Posterior vena cava (tissue), 2 donors: ENCODE data around the gene TACC2. TPM values are rescaled to one million over a fixed set of nuclear protein-coding genes. Genes with fewer than 3 reads are reported as not detected.

Experiments
- DNase-seq: peaks from one replicate; pipeline ENCODE4 v3.0.0-alpha.2; 2020; ENCODE audit warnings: low spot score
- intact Hi-C, 2 donors: fragments of 100-400 bp; cut with DNase I; formaldehyde crosslinking; loops; one replicate each; pipeline versions ENCODE4 v1.14.1 to v1.14.2; 2022 to 2023
- total RNA-seq, 2 donors: library from RNA; stranded (reverse); fragmentation: NEBNext Ultra II Directional; extraction: Animal tissue kit (Norgen Biotek cat#: 25700); gene quantifications; one replicate each; pipeline ENCODE4 v1.2.1, GENCODE V29; 2021
- donor health status: DM: yes; HTN: yes; CAD: no.
- donor health status: DM: yes; HTN: yes; CAD: no.

Gene TACC2
- total RNA-seq, 2 donors from 2014 or later: 54.6 to 75.8 TPM

DNA sequence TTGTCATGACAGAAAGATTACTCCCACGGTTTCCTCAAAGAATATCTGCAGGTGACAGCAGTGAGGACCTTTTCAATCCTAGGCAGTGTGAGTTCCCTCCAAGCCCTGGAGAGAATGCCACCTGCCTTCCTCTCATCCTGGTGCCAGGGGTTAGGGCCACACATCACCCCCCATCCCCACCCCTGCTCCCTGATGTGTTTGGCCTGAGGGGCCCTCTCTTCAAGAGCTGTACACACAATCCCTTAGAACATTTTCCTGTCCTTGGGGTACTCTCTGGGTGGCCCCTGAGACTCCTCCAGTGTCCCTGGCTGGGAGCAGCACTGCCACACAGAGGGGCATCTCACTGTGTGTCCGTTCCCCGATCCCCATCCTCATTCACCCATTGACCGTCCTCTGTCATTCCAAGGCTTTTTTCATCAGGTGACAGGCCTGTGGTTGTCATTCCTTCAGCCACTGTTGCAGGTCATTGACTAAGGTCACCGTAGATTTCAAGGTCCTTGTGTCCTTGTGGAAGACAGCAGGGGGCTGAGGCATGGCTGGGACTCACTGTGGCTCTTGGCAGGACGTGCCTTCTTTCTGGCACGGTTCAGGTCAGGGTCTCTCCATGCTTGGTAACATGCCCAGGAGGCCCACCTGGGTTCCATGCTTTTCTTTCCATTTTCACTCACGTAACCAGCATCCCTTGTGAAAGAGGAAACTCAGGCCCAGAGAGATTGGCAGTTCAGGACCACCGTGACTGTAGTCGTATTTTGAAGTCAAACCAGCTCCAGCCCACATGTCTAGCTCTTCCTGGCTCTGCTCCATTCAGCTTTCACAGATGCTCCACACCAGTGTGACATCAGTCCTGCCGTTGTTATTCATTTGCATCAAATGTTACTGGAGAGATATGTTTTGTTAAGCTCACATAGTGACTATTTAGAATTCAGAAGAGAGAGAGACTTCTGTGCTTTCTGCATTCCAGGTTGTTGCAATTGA lies 255.3 kb downstream of the TACC2 start:
- intact Hi-C loops: no loop called here
- DNase-seq: peak; percentile 53

DNA sequence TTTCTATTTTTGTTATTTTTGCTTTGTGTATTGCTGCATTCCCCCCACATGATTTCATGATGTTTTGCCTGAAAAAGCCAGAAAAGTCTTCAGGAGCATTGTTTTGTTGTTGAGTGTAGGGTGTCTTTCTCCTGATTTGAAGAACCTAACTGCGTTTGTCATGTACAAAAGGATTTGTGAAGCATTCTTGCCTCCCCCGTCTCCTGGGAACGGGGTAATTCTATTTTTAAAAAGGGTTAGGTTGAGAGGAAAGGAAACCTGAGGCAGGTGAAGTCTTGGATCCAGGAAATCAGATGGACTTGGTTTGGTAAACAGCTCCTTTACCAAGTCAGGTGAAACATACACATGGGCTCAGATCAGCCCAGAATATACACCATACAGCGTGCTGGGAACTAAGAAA lies 256.2 kb downstream of the TACC2 start:
- intact Hi-C loops: no loop called here

DNA sequence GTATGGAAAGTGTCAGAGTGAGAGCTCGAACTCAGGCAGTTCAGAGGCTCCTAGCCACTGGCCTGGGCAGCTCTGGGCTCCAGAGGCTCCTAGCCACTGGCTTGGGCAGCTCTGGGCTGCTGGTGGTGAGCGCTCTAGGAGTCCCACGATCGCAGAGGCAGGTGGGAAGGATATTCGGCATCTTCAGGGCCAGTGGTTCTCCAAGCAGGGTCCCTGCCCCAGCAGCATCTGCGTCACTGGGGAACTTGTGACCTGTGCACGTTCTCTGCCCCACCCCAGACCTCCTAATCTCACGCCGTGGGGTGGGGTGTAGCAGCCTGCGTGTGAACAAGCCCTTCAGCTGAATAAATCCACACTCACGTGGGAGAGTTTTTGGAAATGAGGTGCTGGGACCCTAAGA lies 256.9 kb downstream of the TACC2 start:
- peak; percentile 68 for DNase-seq
- intact Hi-C loops: no loop called here

More for the DNA sequence above, 256.2 kb downstream of the TACC2 start:
- no peak for DNase-seq

DNA sequence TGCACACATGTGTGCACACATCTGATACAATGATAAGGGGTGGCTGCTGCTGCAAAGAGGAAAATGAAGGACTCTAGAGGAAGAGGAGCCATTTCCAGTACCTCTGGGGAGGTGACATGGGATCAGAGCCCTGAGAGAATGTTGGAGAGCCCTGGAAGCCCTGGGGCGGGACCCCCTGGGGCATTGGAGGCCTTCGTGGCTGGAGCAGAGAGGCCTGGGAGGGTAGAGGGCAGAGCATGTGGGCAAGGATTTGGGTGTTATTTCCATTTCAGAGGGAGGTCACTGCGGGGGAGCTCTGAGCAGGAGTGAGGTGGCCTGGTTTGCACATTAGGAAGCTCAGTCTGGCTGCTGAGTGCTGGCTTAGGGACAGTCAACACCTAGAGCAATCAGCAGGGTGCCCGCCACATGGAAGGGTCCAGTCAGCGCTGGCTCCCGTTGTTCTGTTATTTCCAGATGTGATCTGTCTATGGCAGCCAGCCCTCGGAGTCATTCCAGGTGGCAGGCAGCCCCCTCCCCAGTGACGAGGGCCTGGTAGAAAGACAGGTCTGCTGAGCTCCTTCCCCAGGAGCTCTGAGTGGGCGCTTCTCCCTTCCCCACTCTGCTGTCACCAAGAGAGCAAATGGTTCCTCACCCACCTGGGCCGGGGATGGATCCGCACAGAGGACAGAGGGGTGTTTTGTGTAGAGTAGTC lies 258.0 kb downstream of the TACC2 start:
- intact Hi-C loops: no loop called here
- DNase-seq: peak; percentile 69

DNA sequence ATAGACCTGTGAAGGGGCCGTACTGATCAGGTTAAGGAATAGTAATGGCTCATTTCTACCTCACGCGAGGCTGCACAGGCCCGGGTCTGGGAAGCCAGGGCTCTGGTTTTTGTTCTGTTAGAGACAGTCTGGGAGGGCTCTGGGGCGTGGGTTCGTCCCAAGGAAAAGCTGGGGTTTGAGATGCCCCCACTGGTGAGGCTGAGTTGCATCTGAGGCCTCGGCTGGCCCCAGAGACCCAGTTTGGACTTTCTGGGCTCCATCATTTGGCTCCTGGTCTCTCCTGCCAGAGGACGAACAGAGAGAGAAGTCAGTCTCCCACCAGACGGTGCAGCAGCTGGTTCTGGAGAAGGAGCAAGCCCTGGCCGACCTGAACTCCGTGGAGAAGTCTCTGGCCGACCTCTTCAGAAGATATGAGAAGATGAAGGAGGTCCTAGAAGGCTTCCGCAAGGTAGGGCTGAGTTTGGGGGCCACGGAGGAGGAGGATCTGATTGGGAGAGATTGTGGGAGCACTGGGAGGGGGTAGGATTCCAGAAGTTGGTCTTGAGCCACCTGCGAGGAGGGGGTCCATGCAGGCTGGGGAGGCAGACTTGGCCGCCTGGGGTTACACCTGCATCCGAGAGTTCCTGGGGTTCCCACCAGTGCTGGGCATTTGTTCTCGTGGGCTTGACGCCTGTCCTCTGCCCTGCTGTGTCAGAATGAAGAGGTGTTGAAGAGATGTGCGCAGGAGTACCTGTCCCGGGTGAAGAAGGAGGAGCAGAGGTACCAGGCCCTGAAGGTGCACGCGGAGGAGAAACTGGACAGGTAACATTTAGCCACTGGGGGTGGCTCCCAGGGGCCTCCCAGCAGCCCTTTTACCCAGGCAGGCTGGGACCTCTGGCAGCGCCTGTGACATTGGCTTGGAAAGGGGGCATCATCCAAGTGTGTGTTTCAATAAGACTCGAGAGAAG lies 259.7 kb downstream of the TACC2 start:
- peak; percentile 67 for DNase-seq
- intact Hi-C loops: no loop called here

DNA sequence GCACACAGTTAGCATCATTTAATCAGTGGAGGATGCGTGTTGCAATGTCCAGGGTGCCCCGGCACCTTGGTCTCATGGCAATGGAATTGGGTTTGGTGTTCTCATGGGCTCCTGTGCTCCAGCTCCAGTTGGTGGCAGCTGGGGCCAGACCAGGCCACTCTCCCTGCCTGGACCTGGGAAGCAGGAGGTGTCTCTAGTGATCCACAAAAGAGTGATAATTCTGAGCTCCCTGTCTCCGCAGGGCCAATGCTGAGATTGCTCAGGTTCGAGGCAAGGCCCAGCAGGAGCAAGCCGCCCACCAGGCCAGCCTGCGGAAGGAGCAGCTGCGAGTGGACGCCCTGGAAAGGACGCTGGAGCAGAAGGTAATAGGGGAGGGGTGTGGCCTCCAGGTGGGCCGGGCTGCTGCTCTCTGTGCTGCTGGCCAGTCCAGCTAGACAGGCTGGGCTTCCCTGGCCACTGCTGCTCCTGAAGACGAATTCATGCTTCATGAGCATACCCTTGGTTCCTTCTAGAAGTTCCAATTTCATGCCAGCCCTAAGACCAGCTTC lies 260.4 kb downstream of the TACC2 start:
- DNase-seq: peak; percentile 54
- intact Hi-C loops: no loop called here

DNA sequence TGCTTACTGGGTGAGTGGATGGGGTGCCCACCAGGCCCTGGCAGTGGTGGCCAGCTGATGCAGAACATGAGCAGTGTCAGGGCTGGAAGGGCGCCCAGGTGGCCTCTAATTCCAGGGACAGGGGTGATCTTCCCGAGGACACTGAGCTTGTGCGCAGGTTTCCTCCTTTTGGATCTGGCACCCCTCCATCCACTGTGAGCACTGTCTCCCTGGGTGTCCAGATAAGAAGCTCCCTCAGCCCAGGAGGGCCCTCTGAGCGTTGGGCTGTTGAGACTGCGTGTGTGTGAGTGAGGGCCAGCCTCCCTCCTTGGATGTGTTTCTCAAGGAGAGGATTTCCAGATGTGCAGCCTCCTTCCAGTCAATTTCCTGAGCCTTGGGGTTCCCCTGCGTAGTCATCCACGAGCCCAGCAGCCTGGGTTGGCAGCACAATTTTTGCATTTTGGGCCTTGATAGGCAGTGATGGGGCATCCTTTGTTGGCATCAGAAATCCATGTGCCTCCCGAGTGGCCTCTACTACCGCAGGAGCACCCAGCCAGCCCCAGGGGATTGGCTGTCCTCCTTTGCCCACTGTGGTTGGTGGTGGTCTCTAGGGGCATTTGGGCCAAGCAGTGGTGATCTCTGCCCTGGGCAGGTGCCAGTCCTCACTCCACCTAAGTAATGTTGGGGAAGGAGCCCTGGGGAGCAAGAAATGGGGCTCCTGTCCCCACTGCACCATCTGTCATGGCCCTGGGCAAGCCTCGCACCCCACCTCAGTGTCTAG lies 261.2 kb downstream of the TACC2 start:
- intact Hi-C loops: no loop called here
- DNase-seq: peak; percentile 53

DNA sequence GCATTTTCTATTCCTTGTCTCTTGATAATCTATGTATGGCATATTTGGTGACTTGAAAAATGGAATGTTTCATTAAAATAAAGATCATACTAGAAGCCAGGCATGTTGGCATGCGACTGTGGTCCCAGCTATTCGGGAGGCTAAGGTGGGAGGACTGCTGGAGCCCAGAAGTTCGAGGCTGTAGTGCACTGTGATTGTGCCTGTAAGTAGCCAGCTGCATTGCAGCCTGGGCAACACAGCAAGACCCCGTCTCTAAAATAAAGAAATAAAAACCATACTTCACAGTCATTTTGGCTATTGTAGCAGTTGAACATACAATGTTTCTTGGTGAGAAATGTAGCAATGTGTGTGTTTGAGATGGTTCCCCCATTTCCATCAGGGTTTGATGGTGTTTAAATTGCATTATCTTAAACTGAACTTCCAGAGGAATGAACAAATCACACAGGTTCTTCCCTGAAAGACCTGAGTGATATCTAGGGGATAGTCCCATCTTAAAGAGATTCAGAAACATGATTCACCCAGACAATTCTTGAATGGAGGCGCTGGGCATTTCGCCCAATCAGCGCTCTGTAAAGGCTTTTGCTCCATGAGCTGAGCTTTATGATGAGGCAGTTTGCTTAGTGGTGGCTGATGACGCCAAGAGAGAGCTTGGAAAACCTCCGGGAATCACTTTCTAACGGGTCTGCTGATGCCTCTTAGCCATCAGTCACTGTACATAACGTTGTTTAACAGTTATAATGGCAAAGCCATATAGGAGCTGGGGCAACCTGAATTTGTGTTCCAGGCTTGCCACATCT lies 262.7 kb downstream of the TACC2 start:
- intact Hi-C loops: no loop called here
- DNase-seq: peak; percentile 20

DNA sequence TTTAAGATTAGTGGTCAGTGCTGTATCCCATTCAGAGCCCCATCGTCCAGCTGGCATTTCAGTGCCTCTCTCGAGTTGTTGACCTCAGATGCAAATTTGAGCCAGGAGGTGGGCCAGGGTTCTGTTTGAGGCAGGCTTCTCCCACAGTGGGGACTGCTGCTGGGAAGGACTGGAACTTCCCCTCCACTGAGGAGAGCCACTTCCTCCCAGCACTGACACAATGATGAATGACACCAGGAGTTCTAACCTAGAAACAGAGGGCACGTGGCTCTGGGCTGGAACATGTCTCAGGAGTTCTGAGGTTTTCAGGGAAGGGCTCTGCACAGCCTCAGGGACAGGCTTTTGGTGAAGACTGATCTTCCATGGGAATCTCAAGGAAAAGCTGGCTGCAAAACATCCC lies 263.8 kb downstream of the TACC2 start:
- DNase-seq: no peak
- intact Hi-C loops: no loop called here

DNA sequence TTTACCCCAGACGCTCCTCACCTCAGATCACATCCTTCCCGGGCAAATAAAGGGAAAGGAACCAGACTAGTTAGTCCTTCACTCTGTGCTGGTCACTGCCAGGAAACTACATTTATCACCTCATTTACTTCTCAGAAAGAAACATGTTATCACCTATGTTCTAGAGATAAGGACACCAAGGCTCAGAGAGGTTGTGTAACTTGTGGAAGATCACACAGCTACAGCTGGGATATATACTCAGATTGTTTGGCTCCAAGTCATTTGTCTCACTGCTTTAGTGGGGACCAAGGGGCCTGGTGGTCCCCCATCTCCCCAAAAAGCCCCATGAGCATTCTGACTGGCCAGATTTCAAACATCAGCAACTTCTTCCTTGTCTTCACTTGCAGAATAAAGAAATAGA lies 264.6 kb downstream of the TACC2 start:
- DNase-seq: no peak
- intact Hi-C loops: no loop called here

DNA sequence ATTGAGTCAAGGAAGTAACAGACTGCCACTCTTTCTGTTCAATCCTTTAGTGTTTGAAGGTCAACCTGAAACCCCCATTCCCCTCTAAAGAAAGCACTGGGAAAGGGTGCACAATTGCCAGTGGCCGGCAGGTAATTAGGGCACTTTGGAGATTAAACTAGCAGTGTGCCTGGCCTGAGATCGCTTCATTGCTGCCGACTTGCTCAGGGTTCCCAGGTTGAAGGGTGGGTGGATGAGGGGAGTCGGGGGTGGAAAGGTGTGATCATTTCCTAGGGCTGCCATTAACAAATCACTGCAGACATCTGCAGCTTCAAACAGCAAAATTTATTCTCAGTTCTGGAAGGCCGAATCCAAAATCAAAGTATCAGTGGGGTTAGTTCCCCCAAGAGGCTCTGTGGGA lies 265.9 kb downstream of the TACC2 start:
- no peak for DNase-seq
- intact Hi-C loops: no loop called here

DNA sequence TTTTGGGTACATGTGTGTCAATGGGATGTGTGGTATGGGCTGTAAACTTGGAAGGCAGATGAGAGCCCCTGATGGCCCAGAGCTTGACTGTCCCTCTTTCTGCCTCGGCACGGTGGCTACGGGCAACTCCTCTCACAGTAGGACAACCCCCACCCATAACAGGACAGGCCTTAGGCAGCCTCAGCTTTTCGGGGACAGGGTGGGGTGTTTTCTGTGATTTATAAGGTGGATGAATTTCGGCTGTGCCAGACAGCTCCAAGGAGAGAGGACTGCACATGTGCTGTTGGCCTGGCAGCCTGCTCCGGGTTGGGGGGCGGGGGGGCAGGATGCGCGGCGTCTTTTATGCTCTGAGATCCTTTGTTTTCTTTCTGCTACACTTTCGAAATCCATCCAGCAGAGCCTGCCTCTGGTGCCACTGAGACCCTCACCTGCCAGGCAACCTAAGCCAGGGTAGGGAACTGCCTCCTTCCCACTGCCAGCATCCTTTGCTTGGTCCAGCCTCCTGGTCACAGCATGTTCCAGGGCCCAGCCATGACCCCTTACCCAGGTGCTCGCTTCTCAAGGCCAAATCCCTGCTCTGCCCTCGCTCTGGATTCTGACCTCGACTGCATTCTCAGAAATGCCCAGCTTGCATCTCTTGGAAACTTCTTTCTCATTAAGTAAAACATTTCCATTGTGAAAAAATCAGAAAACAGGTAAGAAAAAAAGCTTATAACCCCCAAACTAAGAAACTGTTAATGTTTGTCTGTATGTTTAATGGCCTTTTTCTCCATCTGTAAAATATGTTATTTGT lies 266.7 kb downstream of the TACC2 start:
- intact Hi-C loops: no loop called here
- no peak for DNase-seq

DNA sequence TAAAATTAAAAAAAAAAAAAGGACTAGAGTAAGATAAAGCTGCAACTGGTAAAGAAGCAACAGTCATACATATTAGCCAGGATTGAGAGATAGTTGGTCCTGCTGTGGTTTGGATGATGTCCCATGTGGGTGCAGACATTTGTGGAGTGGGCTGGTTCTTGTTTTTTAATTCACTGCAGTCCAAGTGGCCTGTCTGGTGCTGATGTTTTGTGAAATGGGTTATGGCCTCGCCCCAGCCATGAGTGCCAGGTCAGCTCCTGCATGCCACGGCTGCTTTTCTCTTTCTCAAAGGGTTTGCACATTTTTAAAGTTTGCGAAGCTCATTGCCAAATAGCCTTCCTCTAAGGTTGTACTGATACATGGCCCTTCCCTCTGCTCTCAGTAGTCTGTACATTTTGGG lies 268.1 kb downstream of the TACC2 start:
- intact Hi-C loops: no loop called here
- no peak for DNase-seq

DNA sequence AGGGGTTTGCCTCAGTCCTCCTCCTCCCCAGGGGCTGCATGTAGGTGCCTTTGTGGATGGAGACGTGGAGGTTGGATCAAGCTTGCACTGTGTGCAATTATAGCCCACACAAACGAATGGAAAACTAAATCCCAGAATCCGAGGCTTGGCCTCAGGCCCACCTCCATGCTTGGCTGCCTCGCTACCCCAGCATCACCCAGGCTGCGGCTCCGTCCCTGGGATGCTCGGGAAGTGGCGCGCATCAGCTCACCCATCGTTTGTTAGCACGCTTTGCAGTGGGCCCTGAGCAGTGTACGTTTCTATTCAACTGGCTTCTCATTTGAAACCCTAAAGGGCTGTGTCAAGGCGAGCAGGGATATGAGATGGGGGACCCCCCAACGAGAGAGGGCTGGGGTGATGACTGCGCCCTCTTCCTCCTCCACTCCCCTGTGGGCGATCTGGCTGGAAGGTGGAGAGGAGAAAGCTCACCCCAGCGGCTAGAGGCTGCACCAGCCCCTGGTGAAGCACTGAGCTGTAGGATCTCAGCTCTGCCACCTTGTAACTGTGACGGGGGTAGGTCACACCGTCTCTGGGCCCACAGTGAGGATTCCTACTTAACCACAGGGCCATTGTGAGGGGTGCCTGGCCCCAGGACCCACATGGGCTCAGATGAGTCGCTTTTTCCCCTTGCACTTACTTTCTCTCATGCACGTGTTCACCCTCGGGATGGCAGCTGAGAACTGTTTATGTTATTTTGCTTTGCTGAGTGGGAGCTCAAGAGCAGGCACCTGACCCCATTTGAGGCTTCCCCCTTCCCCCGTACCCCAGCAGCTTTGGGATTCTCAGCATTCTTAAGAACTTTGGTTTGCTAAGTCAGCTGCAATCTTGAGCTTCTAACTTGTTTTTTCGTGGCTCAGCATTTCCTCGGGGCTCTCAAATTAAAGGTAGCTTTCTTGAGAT lies 269.4 kb downstream of the TACC2 start:
- DNase-seq: peak; percentile 68
- intact Hi-C loops: no loop called here

DNA sequence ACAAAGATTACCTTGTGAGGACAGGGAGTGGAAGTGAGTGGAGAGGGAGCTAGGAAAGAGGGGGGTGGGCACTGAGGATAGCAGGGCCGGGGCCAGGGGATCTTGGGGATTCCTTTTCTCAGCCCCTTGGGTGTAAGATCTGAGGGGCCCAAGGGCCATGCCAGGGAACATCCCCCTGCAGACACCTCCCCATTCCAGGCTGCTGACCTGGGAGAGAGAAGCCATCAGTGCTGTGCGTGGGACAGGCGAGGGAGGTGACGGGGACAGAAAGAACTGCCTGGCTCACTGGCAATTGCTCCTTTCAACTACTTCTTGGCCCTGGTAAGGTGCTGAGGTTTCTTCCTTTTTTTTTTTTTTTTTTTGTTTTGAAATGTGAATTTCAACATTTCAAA lies 270.1 kb downstream of the TACC2 start:
- intact Hi-C loops: no loop called here
- peak; percentile 68 for DNase-seq

DNA sequence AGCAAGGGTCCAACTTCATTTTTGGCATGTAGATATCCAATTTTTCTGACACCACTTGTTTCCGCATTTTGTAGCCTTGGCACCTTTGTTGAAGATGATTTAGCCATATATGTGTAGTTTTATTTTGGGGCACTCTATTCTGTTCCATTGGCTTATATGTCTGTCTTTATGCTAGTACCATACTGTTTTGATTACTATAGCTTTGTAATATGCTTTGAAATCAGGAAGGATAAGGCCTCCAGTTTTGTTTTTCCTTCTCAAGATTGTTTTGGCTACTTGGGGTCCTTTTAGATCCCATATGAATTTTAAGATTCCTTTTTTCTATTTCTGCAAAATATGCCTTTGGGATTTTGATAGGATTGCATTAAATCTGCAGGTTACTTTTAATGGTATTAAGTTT lies 272.6 kb downstream of the TACC2 start:
- intact Hi-C loops: loop anchor here in 1 of 2 donors (10.0 kb wide), 1 partner anchor 117 kb away; no protein-coding TSS in a partner anchor
- no peak for DNase-seq
